ENCODE results near the gene CAPN15. TPM values are rescaled to one million over a fixed set of nuclear protein-coding genes. Genes with fewer than 3 reads are reported as not detected.

CAPN15 gene
- total RNA-seq, 1 experiment from 2014 or later, result 60.4 TPM

- H3K36me3 ChIP-seq (ENCODE audit: low read depth, low read length), result no peaks in the 10 kb centered on the region
- no TSS peak for BruUV-seq (replicated peaks)
- no peak overlapping the region for H3K9ac ChIP-seq (ENCODE audit: low read length)
- peaks cover 13% of the 10 kb centered on the region for H3K27me3 ChIP-seq (ENCODE audit: low read length)
- H3K4me2 ChIP-seq (ENCODE audit: low read length), result no peak overlapping the region
- H3K79me2 ChIP-seq (ENCODE audit: low read length), result no peaks in the 10 kb centered on the region
- ATAC-seq (0 out of 2 replicates have a peak, but pooled peaks have one; percentile 8), DNase-seq (no peak)
- H4K20me1 ChIP-seq (ENCODE audit: low read length), result no peaks in the 10 kb centered on the region
- no peaks in the 10 kb centered on the region for H3K9me3 ChIP-seq (ENCODE audit: low read length)
- no peak overlapping the region for H2AFZ ChIP-seq (ENCODE audit: low read length)
- H3K4me3 ChIP-seq (ENCODE audit: low read length), result no peak overlapping the region
- H3K4me1 ChIP-seq (ENCODE audit: insufficient read depth, low read length), result no peaks in the 10 kb centered on the region
- no peak overlapping the region for H3K27ac ChIP-seq (ENCODE audit: low read length)
- no peaks in the 10 kb centered on the region for H3K9me2 ChIP-seq (replicated peaks; ENCODE audit: low read length)
- intact Hi-C loops (cut with micrococcal nuclease), result no loop called here
- no peaks in the 10 kb centered on the region for H3F3A ChIP-seq (ENCODE audit: low read length, unreplicated experiment)
- POLR2A ChIA-PET (ENCODE audit: unreplicated experiment), result no interaction called here
- CTCF ChIA-PET, result no interaction called here
- TF ChIP-seq, protein P1, sequence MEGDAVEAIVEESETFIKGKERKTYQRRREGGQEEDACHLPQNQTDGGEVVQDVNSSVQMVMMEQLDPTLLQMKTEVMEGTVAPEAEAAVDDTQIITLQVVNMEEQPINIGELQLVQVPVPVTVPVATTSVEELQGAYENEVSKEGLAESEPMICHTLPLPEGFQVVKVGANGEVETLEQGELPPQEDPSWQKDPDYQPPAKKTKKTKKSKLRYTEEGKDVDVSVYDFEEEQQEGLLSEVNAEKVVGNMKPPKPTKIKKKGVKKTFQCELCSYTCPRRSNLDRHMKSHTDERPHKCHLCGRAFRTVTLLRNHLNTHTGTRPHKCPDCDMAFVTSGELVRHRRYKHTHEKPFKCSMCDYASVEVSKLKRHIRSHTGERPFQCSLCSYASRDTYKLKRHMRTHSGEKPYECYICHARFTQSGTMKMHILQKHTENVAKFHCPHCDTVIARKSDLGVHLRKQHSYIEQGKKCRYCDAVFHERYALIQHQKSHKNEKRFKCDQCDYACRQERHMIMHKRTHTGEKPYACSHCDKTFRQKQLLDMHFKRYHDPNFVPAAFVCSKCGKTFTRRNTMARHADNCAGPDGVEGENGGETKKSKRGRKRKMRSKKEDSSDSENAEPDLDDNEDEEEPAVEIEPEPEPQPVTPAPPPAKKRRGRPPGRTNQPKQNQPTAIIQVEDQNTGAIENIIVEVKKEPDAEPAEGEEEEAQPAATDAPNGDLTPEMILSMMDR (conservative IDR thresholded peaks at IDR 0.05; ENCODE audit: low read depth, low read length), result no peak
- no peak for TF ChIP-seq EZH2phosphoT487 (IDR thresholded peaks at IDR 0.05; ENCODE audit: borderline replicate concordance, low read length)
- TF ChIP-seq EZH2 (IDR thresholded peaks at IDR 0.05; ENCODE audit: low read length, unreplicated experiment), result no peak
Measured at GRCh38 chr16:559411-560203, 32.1 kb downstream of the CAPN15 start.

- H3K27ac ChIP-seq (ENCODE audit: low read length), result no peak within 1 kb of the TSS
- no peak for TF ChIP-seq EZH2phosphoT487 (IDR thresholded peaks at IDR 0.05; ENCODE audit: borderline replicate concordance, low read length)
- TF ChIP-seq, protein P1 (conservative IDR thresholded peaks at IDR 0.05; ENCODE audit: low read depth, low read length), result no peak
- TF ChIP-seq EZH2 (IDR thresholded peaks at IDR 0.05; ENCODE audit: low read length, unreplicated experiment), result no peak
- no peak for ATAC-seq
- H3F3A ChIP-seq (ENCODE audit: low read length, unreplicated experiment), result no peaks in the 10 kb centered on the region
- intact Hi-C loops (cut with micrococcal nuclease), result no loop called here
- H3K9me3 ChIP-seq (ENCODE audit: low read length), result no peaks in the 10 kb centered on the region
- H3K9me2 ChIP-seq (replicated peaks; ENCODE audit: low read length), result no peaks in the 10 kb centered on the region
- H2AFZ ChIP-seq (ENCODE audit: low read length), result no peak within 1 kb of the TSS
- no peaks in the 10 kb centered on the region for H3K4me1 ChIP-seq (ENCODE audit: insufficient read depth, low read length)
- H3K9ac ChIP-seq (ENCODE audit: low read length), result no peak within 1 kb of the TSS
- no peak within 1 kb of the TSS for H3K4me3 ChIP-seq (ENCODE audit: low read length)
- H3K79me2 ChIP-seq (ENCODE audit: low read length), result no peaks in the 10 kb centered on the region
- no peak for DNase-seq
- no peak within 1 kb of the TSS for H3K4me2 ChIP-seq (ENCODE audit: low read length)
- POLR2A ChIA-PET (ENCODE audit: unreplicated experiment), result no interaction called here
- CTCF ChIA-PET, result no interaction called here
- peaks cover 13% of the 10 kb centered on the region for H3K27me3 ChIP-seq (ENCODE audit: low read length)
- H3K36me3 ChIP-seq (ENCODE audit: low read depth, low read length), result no peaks in the 10 kb centered on the region
- no peaks in the 10 kb centered on the region for H4K20me1 ChIP-seq (ENCODE audit: low read length)
- no TSS peak for BruUV-seq (replicated peaks)
Measured at GRCh38 chr16:560204-560700, 32.7 kb downstream of the CAPN15 start, which contains the start of gene PRR35. Gene PRR35, plus strand, starts transcription at chr16:560394. Its CDS starts 2,901 bp downstream, at chr16:563295.

Data from PC-3 (cell line).